HFF-Myc (cell line): Measurements from ENCODE around the gene CIP2A.

Experiments used
- DNase-seq: peaks from one replicate; pipeline ENCODE4 v3.0.0-alpha.2; 2011; ENCODE audit warnings: low read depth; ENCODE audit errors: extremely low read depth
- H3K4me3 ChIP-seq: replicated peaks from 2 replicates; pipeline ENCODE4 v1.5.1; 2011; ENCODE audit warnings: low read depth, mild to moderate bottlenecking, control low read depth, low read length
- TF ChIP-seq, protein P1 (sequence below): IDR thresholded peaks from 2 replicates; pipeline ENCODE4 v1.5.1; 2012; ENCODE audit warnings: mild to moderate bottlenecking, low read depth, low read length, control low read depth; ENCODE audit errors: missing control alignments

Gene CIP2A

GRCh38 chr3:108598375-108598774 is 9.1 kb upstream of the CIP2A start:
- DNase-seq = no peak
- H3K4me3 ChIP-seq = no peak overlapping the region
- TF ChIP-seq, protein P1, sequence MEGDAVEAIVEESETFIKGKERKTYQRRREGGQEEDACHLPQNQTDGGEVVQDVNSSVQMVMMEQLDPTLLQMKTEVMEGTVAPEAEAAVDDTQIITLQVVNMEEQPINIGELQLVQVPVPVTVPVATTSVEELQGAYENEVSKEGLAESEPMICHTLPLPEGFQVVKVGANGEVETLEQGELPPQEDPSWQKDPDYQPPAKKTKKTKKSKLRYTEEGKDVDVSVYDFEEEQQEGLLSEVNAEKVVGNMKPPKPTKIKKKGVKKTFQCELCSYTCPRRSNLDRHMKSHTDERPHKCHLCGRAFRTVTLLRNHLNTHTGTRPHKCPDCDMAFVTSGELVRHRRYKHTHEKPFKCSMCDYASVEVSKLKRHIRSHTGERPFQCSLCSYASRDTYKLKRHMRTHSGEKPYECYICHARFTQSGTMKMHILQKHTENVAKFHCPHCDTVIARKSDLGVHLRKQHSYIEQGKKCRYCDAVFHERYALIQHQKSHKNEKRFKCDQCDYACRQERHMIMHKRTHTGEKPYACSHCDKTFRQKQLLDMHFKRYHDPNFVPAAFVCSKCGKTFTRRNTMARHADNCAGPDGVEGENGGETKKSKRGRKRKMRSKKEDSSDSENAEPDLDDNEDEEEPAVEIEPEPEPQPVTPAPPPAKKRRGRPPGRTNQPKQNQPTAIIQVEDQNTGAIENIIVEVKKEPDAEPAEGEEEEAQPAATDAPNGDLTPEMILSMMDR = no peak

- H3K4me3 ChIP-seq = no peak overlapping the region
- TF ChIP-seq, protein P1 = no peak
- DNase-seq = no peak
These were observed 6.1 kb upstream of the CIP2A start for GRCh38 chr3:108595321-108595720.

GRCh38 chr3:108590460-108590859 is 1.2 kb upstream of the CIP2A start:
- no peak for DNase-seq
- peak overlapping the region; percentile 79 for H3K4me3 ChIP-seq
- TF ChIP-seq, protein P1 = no peak

DNA sequence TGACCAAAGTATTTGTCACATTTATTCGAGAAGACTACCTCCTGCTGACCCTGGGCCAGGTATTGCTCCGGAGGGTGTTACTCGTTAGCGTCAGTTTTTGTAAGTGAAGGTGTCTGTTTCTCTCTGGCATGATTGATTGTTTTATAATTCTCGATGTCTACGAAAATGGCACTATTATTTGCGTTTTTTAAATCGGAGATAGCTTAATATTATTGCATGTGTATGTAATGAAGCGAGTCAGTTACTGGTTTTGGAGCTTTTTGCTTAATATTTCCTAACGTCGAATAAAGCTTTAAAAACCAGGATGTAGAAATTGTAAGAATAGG is 723 bp upstream of the CIP2A start:
- TF ChIP-seq, protein P1 = no peak
- no peak for DNase-seq
- peak overlapping the region; percentile 79 for H3K4me3 ChIP-seq

DNA sequence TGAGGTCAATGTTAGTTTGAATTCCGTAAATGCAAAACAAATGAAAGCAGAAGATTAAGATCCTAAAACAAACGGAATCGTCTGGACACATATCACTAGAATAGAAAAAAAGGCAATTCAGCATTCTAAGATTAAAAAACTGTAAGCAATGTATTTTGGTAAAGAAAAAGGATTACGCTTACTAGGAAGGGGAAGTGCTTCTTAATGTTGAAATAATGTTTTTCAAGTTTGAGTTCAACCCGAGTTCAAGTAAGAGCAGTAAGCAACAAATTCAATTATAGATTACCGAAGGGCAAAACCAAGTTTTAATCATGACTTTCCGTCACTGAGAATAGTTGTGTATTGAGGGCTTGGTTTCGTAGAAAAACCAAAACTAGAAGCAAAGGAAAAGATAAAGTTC is 637 bp downstream of the CIP2A start:
- TF ChIP-seq, protein P1 = no peak
- H3K4me3 ChIP-seq = peak overlapping the region; percentile 79
- DNase-seq = no peak

GRCh38 chr3:108578064-108578463 is 11.2 kb downstream of the CIP2A start:
- TF ChIP-seq, protein P1 = no peak
- DNase-seq = no peak
- no peak overlapping the region for H3K4me3 ChIP-seq

DNA sequence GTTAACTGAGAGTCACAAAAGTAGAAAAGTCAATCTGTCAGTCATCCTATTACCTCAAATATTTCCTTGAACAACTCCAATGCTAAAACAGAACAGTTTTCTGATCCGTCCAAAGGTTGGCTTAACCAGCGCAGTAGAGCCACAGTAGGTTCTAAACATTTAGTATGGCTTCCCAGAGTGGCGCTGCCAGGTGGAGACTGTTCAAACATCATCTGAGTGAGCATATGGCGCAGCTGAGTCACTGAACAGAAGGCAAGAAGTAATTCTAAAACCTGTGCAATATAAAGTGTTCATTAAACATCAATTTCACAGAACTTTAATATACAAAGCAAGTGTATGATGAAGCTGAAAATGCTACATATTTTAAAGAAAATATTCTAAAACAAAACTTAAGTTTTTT is 19.9 kb downstream of the CIP2A start:
- DNase-seq = no peak
- TF ChIP-seq, protein P1 = no peak
- H3K4me3 ChIP-seq = no peak overlapping the region
